ENCODE measurements around the gene FOLH1.
"Not testable (repeated sequence)": the region's sequence is repeated elsewhere in the genome, so short reads cannot be mapped to it uniquely, and the experiment has no call there.

The FOLH1 gene

GRCh38 chr11:49168992-49169391 lies 39.4 kb downstream of the FOLH1 start:
- not testable (repeated sequence) for H2AFZ ChIP-seq (ENCODE audit: low read depth, low read length); H3K9me3 ChIP-seq (ENCODE audit: low read length); H3K4me1 ChIP-seq (ENCODE audit: insufficient read depth, low read length); H3K36me3 ChIP-seq (ENCODE audit: insufficient read depth, low read length); H3K27me3 ChIP-seq (ENCODE audit: insufficient read depth, low read length); H3K4me3 ChIP-seq (ENCODE audit: low read length)

- H3K36me3 ChIP-seq (ENCODE audit: insufficient read depth, low read length) = no peaks in the 10 kb centered on the region
- no peaks in the 10 kb centered on the region for H3K4me1 ChIP-seq (ENCODE audit: insufficient read depth, low read length)
- no peaks in the 10 kb centered on the region for H3K27me3 ChIP-seq (ENCODE audit: insufficient read depth, low read length)
- no peaks in the 10 kb centered on the region for H3K9me3 ChIP-seq (ENCODE audit: low read length)
- no peak overlapping the region for H2AFZ ChIP-seq (ENCODE audit: low read depth, low read length)
- H3K4me3 ChIP-seq (ENCODE audit: low read length) = no peak overlapping the region
Measured at GRCh38 chr11:49151211-49151610, 57.2 kb downstream of the FOLH1 start.

- not testable (repeated sequence) for H3K4me3 ChIP-seq (ENCODE audit: low read length); H2AFZ ChIP-seq (ENCODE audit: low read depth, low read length); H3K9me3 ChIP-seq (ENCODE audit: low read length); H3K36me3 ChIP-seq (ENCODE audit: insufficient read depth, low read length); H3K4me1 ChIP-seq (ENCODE audit: insufficient read depth, low read length); H3K27me3 ChIP-seq (ENCODE audit: insufficient read depth, low read length)
Measured at GRCh38 chr11:49102356-49102755, 106.0 kb downstream of the FOLH1 start.
